C4-2B (cell line): ENCODE results near the gene GNPAT.

Source experiments
- H3K27ac ChIP-seq: fragments of 450-650 bp; 2 replicates; pipeline ENCODE4 v1.5.1; 2017
- CTCF ChIP-seq: fragments of 450-650 bp; conservative IDR thresholded peaks from 2 replicates; pipeline ENCODE4 v1.5.1; 2017; ENCODE audit warnings: mild to moderate bottlenecking
- ZFX ChIP-seq: fragments of 450-650 bp; IDR thresholded peaks from 2 replicates; pipeline ENCODE4 v1.6.1; 2017

GNPAT gene

GRCh38 chr1:231213831-231214573 lies 27.0 kb upstream of the GNPAT start:
- no peak for TF ChIP-seq CTCF
- no peak for TF ChIP-seq ZFX
- no peak overlapping the region for H3K27ac ChIP-seq

- H3K27ac ChIP-seq = no peak overlapping the region
- TF ChIP-seq CTCF (no peak), ZFX (no peak)
Measured at GRCh38 chr1:231214918-231215680, 25.9 kb upstream of the GNPAT start.

- no peak overlapping the region for H3K27ac ChIP-seq
- TF ChIP-seq CTCF = no peak
- no peak for TF ChIP-seq ZFX
Measured at GRCh38 chr1:231215681-231216385, 25.2 kb upstream of the GNPAT start.

- no peak overlapping the region for H3K27ac ChIP-seq
- TF ChIP-seq CTCF (no peak), ZFX (no peak)
Measured at GRCh38 chr1:231216498-231216897, 24.5 kb upstream of the GNPAT start.

GRCh38 chr1:231217056-231217455 lies 24.0 kb upstream of the GNPAT start:
- TF ChIP-seq ZFX = no peak
- TF ChIP-seq CTCF = no peak
- H3K27ac ChIP-seq = no peak overlapping the region

GRCh38 chr1:231218078-231218477 lies 22.9 kb upstream of the GNPAT start:
- TF ChIP-seq ZFX (no peak), CTCF (no peak)
- H3K27ac ChIP-seq = no peak overlapping the region
